Transverse colon (tissue), 4 donors: ENCODE results near the gene CDK14.

Experiments
- CTCF ChIP-seq, 5 experiments: fragments of 200-600 bp in 3 of 5; fragments of 450-650 bp in 2 of 5; sonication (generic) in 3 of 5; IDR thresholded peaks; 1 replicate in 2 of 5; 2 replicates in 3 of 5; pipeline ENCODE4 v1.5.1; 2016 to 2017; ENCODE audit warnings: antibody characterized with exemption in 5 of 5, inconsistent platforms in 3 of 5, mild to moderate bottlenecking in 2 of 5, moderate library complexity in 1 of 5
- POLR2A ChIP-seq: fragments of 450-650 bp; IDR thresholded peaks from one replicate; pipeline ENCODE4 v1.6.1; 2016; ENCODE audit warnings: antibody characterized with exemption, mild to moderate bottlenecking, moderate library complexity
- POLR2AphosphoS5 ChIP-seq, 3 donors: sonication (generic); formaldehyde crosslinking; IDR thresholded peaks; one replicate each; pipeline ENCODE4 v1.6.1; 2016; ENCODE audit warnings: antibody characterized with exemption in 3 of 3

GRCh38 chr7:91128683-91129348 lies 532.7 kb downstream of the CDK14 start:
- TF ChIP-seq POLR2AphosphoS5 (IDR thresholded peaks at IDR 0.05) (no peak), CTCF (IDR thresholded peaks at IDR 0.05) (no peak), POLR2A (no peak)
